GM12892 (cell line): ENCODE measurements around the gene GPC5.

Source experiments
- POLR2A ChIP-seq: IDR thresholded peaks from 2 replicates; pipeline ENCODE4 v1.6.1; 2011; ENCODE audit warnings: low read depth, low read length, control low read depth
- POLR2AphosphoS5 ChIP-seq: IDR thresholded peaks from 2 replicates; pipeline ENCODE4 v1.6.1; 2011; ENCODE audit warnings: low read depth, low read length, control low read depth
- TAF1 ChIP-seq: IDR thresholded peaks from 2 replicates; pipeline ENCODE4 v1.6.1; 2011; ENCODE audit warnings: low read depth, mild to moderate bottlenecking, control low read depth, low read length, borderline replicate concordance

GRCh38 chr13:91648012-91648411, 249.6 kb downstream of the GPC5 start:
- TF ChIP-seq POLR2AphosphoS5, result no peak
- TF ChIP-seq POLR2A, result no peak
- no peak for TF ChIP-seq TAF1
